Smooth muscle cell (in vitro differentiated cells): ENCODE results near the gene KRTAP5-1. TPM values are rescaled to one million over a fixed set of nuclear protein-coding genes. Genes with fewer than 3 reads are reported as not detected.
A peak's percentile ranks its signal among the peaks of the same experiment; 100 is the strongest.

ENCODE experiments used
- DNase-seq: peaks from one replicate; lab custom pipeline; 2025; ENCODE audit not compliant: unreplicated experiment; lab: John Stamatoyannopoulos, UW
- H2AFZ ChIP-seq: fragments of 200-600 bp; sonication (generic); 2 replicates; pipeline ENCODE4 v1.6.0; 2016; ENCODE audit warnings: antibody characterized with exemption, low read depth, mild to moderate bottlenecking
- H3F3A ChIP-seq: fragments of 200-600 bp; sonication (generic); 2 replicates; pipeline ENCODE4 v1.6.0; 2017; ENCODE audit warnings: antibody characterized with exemption, low read depth
- H3K27ac ChIP-seq: fragments of 200-600 bp; sonication (generic); 2 replicates; pipeline ENCODE4 v1.5.1; 2016; ENCODE audit warnings: low read depth, mild to moderate bottlenecking
- H3K27me3 ChIP-seq: fragments of 200-600 bp; sonication (generic); 2 replicates; pipeline ENCODE4 v1.6.1; 2016; ENCODE audit warnings: low read depth, mild to moderate bottlenecking
- H3K36me3 ChIP-seq: fragments of 200-600 bp; sonication (generic); 2 replicates; pipeline ENCODE4 v1.5.1; 2016; ENCODE audit warnings: low read depth
- H3K4me1 ChIP-seq: fragments of 200-600 bp; sonication (generic); 2 replicates; pipeline ENCODE4 v1.5.1; 2016; ENCODE audit warnings: low read depth
- H3K4me2 ChIP-seq: fragments of 200-600 bp; sonication (generic); 2 replicates; pipeline ENCODE4 v1.6.0; 2016; ENCODE audit warnings: mild to moderate bottlenecking
- H3K4me3 ChIP-seq: fragments of 200-600 bp; sonication (generic); 2 replicates; pipeline ENCODE4 v1.5.1; 2016; ENCODE audit warnings: mild to moderate bottlenecking
- H3K79me2 ChIP-seq: fragments of 200-600 bp; sonication (generic); 2 replicates; pipeline ENCODE4 v1.6.0; 2016; ENCODE audit warnings: low read depth, mild to moderate bottlenecking
- H3K9ac ChIP-seq: fragments of 200-600 bp; sonication (generic); 2 replicates; pipeline ENCODE4 v1.6.0; 2016; ENCODE audit warnings: low read depth
- H3K9me3 ChIP-seq: fragments of 200-600 bp; sonication (generic); replicated peaks from 2 replicates; pipeline ENCODE4 v1.5.1; 2016; ENCODE audit warnings: low read depth
- H4K20me1 ChIP-seq: fragments of 200-600 bp; sonication (generic); 2 replicates; pipeline ENCODE4 v1.6.0; 2016; ENCODE audit warnings: low read depth
- WGBS: methylation state at CpG from one replicate; pipeline ENCODE4 v1.1.7; 2016; ENCODE audit warnings: low lambda C conversion rate; 5-methylcytosine and 5-hydroxymethylcytosine counted together
- polyA plus RNA-seq: library from polyadenylated mRNA; unstranded; fragments of >200 nt; fragmentation: Nextera tagmentation; extraction: Ambion mirVana; gene quantifications from 2 replicates; pipeline ENCODE4 v1.2.1, GENCODE V29; 2016
- total RNA-seq: library from RNA; depleted of rRNA; stranded (reverse); fragments of >200 nt; gene quantifications from 2 replicates; pipeline ENCODE4 v1.2.3, GENCODE V29; 2014
- TF ChIP-seq, protein P1 (sequence below): fragments of 200-600 bp; sonication (generic); IDR thresholded peaks from 2 replicates; pipeline ENCODE4 v1.5.1; 2017; ENCODE audit warnings: borderline replicate concordance, mild to moderate bottlenecking, antibody characterized with exemption; ENCODE audit not compliant: insufficient read depth, poor library complexity, severe bottlenecking

KRTAP5-1 gene
- total and polyA plus RNA-seq, 2 experiments from 2014 or later, result not detected

DNA sequence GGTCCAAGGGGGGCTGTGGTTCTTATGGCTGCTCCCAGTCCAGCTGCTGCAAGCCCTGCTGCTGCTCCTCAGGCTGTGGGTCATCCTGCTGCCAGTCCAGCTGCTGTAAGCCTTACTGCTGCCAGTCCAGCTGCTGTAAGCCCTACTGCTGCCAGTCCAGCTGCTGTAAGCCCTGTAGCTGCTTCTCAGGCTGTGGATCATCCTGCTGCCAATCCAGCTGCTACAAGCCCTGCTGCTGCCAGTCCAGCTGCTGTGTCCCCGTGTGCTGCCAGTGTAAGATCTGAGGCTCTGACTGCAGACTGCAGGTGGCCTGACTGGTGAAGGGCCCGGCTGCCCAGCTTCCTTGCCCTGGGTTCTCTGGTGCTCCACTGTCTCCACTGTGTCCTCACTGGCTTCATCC is 45.2 kb upstream of the KRTAP5-1 start:
- Histone ChIP-seq H4K20me1 (no peaks in the 10 kb centered on the region), H3F3A (no peaks in the 10 kb centered on the region), H2AFZ (no peak overlapping the region), H3K79me2 (no peaks in the 10 kb centered on the region), H3K4me3 (no peak overlapping the region), H3K36me3 (no peaks in the 10 kb centered on the region), H3K4me2 (no peak overlapping the region), H3K27ac (no peak overlapping the region), H3K9me3 (no peaks in the 10 kb centered on the region), H3K27me3 (peaks cover 44% of the 10 kb centered on the region), H3K4me1 (no peaks in the 10 kb centered on the region), H3K9ac (no peak overlapping the region)
- DNase-seq, result no peak
- WGBS, result 83% methylated on average over 2 of the region's 2 CpGs
- TF ChIP-seq, protein P1, sequence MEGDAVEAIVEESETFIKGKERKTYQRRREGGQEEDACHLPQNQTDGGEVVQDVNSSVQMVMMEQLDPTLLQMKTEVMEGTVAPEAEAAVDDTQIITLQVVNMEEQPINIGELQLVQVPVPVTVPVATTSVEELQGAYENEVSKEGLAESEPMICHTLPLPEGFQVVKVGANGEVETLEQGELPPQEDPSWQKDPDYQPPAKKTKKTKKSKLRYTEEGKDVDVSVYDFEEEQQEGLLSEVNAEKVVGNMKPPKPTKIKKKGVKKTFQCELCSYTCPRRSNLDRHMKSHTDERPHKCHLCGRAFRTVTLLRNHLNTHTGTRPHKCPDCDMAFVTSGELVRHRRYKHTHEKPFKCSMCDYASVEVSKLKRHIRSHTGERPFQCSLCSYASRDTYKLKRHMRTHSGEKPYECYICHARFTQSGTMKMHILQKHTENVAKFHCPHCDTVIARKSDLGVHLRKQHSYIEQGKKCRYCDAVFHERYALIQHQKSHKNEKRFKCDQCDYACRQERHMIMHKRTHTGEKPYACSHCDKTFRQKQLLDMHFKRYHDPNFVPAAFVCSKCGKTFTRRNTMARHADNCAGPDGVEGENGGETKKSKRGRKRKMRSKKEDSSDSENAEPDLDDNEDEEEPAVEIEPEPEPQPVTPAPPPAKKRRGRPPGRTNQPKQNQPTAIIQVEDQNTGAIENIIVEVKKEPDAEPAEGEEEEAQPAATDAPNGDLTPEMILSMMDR, result no peak

DNA sequence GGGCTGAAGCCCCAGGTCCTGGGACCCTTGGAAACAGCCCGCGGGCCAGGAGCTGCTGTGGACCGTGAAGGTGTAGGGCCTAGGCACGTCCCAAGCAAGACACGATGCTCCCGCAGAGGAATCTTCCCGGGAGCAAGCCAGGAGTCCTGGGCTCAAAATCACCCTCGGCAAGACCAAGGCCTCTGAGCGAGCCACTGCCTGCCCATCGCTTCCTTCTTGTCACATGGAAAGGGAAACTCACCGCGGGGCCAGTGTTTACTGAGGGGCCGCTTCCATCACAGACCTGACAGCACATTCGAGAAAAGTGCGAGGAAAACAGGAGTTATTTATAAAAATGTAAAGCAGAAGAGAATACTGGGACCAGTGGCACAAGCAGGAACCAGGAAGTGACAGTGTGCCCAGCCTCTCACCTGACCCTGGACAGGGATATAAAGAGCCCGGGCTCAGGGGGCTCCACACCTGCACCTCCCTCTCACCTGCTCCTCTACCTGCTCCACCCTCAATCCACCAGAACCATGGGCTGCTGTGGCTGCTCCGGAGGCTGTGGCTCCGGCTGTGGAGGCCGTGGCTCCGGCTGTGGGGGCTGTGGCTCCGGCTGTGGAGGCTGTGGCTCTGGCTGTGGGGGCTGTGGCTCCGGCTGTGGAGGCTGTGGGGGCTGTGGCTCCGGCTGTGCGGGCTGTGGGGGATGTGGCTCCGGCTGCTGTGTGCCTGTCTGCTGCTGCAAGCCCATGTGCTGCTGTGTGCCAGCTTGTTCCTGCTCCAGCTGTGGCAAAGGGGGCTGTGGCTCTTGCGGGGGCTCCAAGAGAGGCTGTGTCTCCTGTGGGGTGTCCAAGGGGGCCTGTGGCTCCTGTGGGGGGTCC is 44.5 kb upstream of the KRTAP5-1 start, which contains the start of gene KRTAP5-5:
TSS of gene KRTAP5-5 (plus strand) at position 450 of the 860 bp plus-strand sequence. CDS start at position 516, 66 bp downstream.
- no peaks in the 10 kb centered on the region for H3F3A ChIP-seq

DNA sequence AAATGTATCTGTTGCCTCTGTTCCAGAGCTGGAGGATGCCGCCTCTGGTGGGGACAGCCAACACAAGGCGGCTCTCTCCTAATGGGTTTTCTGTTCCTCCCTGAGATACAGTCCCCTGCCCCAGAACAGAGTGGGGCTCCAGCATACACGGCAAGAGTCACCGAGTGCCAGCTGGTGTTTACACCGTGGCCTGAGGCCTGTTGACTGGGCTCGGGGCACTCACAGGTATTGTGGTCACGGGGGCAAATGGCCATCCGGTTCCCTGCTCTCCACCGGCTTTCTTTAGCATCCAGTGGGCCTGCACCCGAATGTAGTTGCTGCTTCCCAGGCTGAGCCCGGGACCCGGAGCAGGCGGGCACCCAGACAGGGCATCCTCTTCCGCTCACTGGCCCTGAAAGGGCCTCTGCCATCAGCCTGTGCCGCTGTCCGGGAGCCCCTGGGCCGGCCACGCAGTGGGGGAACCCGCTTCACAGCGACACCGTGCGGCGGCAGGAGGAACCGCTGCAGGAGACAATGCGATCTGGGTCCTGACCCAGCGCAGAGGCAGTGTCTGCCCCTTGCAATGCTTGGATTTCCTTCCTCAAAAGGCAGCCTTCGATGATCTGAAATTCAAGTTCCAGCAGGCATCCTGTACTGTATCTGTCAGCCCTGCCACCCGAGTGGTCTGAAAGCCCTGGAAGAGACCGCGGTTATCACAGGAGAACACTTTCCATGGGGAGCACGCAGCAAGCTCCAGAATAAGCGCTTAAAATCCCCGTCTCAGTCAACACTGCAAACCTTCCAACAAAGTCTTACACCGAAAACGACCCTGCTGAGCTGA is 43.6 kb upstream of the KRTAP5-1 start:
- WGBS, result 40% methylated on average over 34 of the region's 35 CpGs
- Histone ChIP-seq H4K20me1 (no peaks in the 10 kb centered on the region), H3K9me3 (no peaks in the 10 kb centered on the region), H3K36me3 (no peaks in the 10 kb centered on the region), H3F3A (no peaks in the 10 kb centered on the region), H3K27me3 (peaks cover 44% of the 10 kb centered on the region), H3K79me2 (no peaks in the 10 kb centered on the region), H3K4me3 (no peak overlapping the region), H2AFZ (no peak overlapping the region), H3K4me1 (no peaks in the 10 kb centered on the region), H3K9ac (no peak overlapping the region), H3K27ac (no peak overlapping the region), H3K4me2 (no peak overlapping the region)
- TF ChIP-seq, protein P1, result peak; percentile 88
- peak; percentile 25 for DNase-seq

More for the DNA sequence above, 44.5 kb upstream of the KRTAP5-1 start, which contains the start of gene KRTAP5-5:
- Histone ChIP-seq H3K4me2 (no peak within 1 kb of the TSS), H3K36me3 (no peaks in the 10 kb centered on the region), H3K27me3 (peaks cover 44% of the 10 kb centered on the region), H2AFZ (no peak within 1 kb of the TSS), H3K79me2 (no peaks in the 10 kb centered on the region), H3K4me1 (no peaks in the 10 kb centered on the region), H3K9me3 (no peaks in the 10 kb centered on the region), H4K20me1 (no peaks in the 10 kb centered on the region), H3K4me3 (no peak within 1 kb of the TSS), H3K27ac (no peak within 1 kb of the TSS), H3K9ac (no peak within 1 kb of the TSS)
- no peak for DNase-seq
- 89% methylated on average over 23 of the region's 26 CpGs for WGBS
- TF ChIP-seq, protein P1, result no peak
